ENCODE results near the gene PAF1.
A peak's percentile ranks its signal among the peaks of the same experiment; 100 is the strongest.

DNA sequence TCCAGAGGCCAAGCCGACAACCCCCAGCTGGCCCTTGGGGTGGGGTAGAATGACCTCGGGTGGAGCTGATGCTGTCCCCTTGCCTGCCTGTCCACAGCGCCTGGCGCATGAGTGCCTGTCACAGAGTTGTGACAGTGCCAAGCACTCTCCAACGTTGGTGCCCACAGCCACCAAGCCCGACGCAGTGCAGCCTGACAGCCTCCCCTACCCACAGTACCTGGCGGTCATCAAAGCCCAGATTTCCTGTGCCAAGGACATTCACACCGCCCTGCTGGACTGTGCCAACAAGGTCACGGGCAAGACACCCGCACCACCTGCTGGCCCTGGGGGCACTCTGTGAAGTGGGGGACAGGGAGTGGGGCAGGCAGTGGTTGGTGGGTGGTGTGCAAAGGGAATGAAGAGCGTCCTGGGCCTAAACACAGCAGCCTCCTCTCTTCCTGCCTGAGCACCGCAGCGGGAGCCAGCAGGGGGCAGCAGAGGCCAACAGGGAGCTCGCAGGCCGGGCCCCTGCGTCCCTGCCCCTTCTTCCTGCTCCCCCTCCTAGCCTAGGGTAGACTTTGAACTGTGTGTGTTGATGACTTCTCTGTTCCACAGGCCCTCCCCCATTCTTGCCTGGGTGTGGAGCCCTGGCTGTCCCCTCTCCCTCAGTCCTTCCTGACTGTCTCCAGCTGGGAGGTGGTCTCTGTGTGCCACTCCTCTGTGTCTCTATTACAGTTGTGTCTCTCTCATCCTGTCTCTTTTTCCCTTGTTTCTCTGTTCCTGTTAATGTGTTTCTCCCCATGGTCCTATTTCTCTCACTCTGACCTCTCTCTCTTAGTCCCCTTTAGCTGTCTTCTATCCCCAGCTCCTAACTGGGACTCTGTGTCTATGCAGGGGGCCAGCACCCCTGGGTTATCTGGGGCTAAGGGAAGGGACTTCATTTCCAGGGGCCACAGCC lies 6.7 kb upstream of the PAF1 start:
- TF ChIP-seq POLR2A (IDR thresholded peaks at IDR 0.05) = peak in 1 of 2 donors; percentile 12
- TF ChIP-seq, protein P1, sequence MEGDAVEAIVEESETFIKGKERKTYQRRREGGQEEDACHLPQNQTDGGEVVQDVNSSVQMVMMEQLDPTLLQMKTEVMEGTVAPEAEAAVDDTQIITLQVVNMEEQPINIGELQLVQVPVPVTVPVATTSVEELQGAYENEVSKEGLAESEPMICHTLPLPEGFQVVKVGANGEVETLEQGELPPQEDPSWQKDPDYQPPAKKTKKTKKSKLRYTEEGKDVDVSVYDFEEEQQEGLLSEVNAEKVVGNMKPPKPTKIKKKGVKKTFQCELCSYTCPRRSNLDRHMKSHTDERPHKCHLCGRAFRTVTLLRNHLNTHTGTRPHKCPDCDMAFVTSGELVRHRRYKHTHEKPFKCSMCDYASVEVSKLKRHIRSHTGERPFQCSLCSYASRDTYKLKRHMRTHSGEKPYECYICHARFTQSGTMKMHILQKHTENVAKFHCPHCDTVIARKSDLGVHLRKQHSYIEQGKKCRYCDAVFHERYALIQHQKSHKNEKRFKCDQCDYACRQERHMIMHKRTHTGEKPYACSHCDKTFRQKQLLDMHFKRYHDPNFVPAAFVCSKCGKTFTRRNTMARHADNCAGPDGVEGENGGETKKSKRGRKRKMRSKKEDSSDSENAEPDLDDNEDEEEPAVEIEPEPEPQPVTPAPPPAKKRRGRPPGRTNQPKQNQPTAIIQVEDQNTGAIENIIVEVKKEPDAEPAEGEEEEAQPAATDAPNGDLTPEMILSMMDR (IDR thresholded peaks at IDR 0.05) = peak; percentile 90 to 99 (median 98)

Measured in adrenal gland (tissue), 5 donors.